ENCODE measurements around the gene TMEM40. TPM values are rescaled to one million over a fixed set of nuclear protein-coding genes. Genes with fewer than 3 reads are reported as not detected.
A peak's percentile ranks its signal among the peaks of the same experiment; 100 is the strongest.
"Not testable (repeated sequence)": the region's sequence is repeated elsewhere in the genome, so short reads cannot be mapped to it uniquely, and the experiment has no call there.

Gene TMEM40
- total and polyA plus RNA-seq, 9 of the 15 experiments (the other 6 are each of a cell fraction or from before 2014, with no cell fraction given) = 0.11 to 0.31 (median 0.14) TPM; not detected in 6

GRCh38 chr3:12775970-12776369 is 16.9 kb upstream of the TMEM40 start:
- WGBS (ENCODE audit: insufficient coverage, low coverage, missing lambda C conversion rate) = 9% methylated on average over 6 of the region's 6 CpGs
- DNase-seq (ENCODE audit: extremely low read depth in 1 of 4, low spot score in 3 of 4); H3K4me1 ChIP-seq (replicated peaks in 1 of 2; ENCODE audit: control insufficient read depth in 2 of 2, insufficient read depth in 2 of 2, low read length in 2 of 2); H3K4me2 ChIP-seq (ENCODE audit: insufficient read depth, low read length); POLR2A ChIA-PET; CTCF ChIA-PET (ENCODE audit: low intra/inter-chr PET ratio); H4K20me1 ChIP-seq (replicated peaks; ENCODE audit: control insufficient read depth, insufficient read depth, low read length); H3K9me3 ChIP-seq (replicated peaks; ENCODE audit: control insufficient read depth, insufficient read depth, low read depth, low read length); H3K79me2 ChIP-seq (ENCODE audit: control insufficient read depth, insufficient read depth, low read length); H3K9me1 ChIP-seq (ENCODE audit: control insufficient read depth, insufficient read depth, low read length); in situ Hi-C loops (cut with MboI); BruUV-seq (replicated peaks); H3K27ac ChIP-seq (ENCODE audit: extremely low read depth, low read depth, low read length); H3K4me3 ChIP-seq; H3K9ac ChIP-seq (ENCODE audit: insufficient read depth in 1 of 2, low read depth in 2 of 2, low read length in 2 of 2); FAIRE-seq; H3K36me3 ChIP-seq (ENCODE audit: control insufficient read depth, insufficient read depth, low read length); ATAC-seq; intact Hi-C loops (cut with micrococcal nuclease); H2AFZ ChIP-seq (ENCODE audit: low read depth, low read length): not testable (repeated sequence)
- peaks cover 9 to 20% of the 10 kb centered on the region in 2 experiments for H3K27me3 ChIP-seq (ENCODE audit: control insufficient read depth in 2 of 2, insufficient read depth in 2 of 2, low read length in 2 of 2)
- peak; percentile 81 for TF ChIP-seq ZFP36 (IDR thresholded peaks at IDR 0.05; ENCODE audit: low read depth, low read length, partially characterized antibody)
- peak; percentile 13 for TF ChIP-seq RBM25 (IDR thresholded peaks at IDR 0.05; ENCODE audit: low read depth, low read length, severe bottlenecking)
- peak in 1 of 2 experiments; percentile 48; a peak in 2 of 4 replicates for TF ChIP-seq TRIM24 (IDR thresholded peaks at IDR 0.05)

- ChIA-PET CTCF (ENCODE audit: low intra/inter-chr PET ratio) (no interaction called here), POLR2A (interaction anchor here (0.7 kb wide), 2 partner anchors 27 to 290 kb away, joined by 3 read pairs; no protein-coding TSS in a partner anchor)
- Histone ChIP-seq H3K79me2 (ENCODE audit: control insufficient read depth, insufficient read depth, low read length) (no peaks in the 10 kb centered on the region), H4K20me1 (replicated peaks; ENCODE audit: control insufficient read depth, insufficient read depth, low read length) (no peaks in the 10 kb centered on the region), H2AFZ (ENCODE audit: low read depth, low read length) (no peak overlapping the region), H3K27me3 (ENCODE audit: control insufficient read depth in 2 of 2, insufficient read depth in 2 of 2, low read length in 2 of 2) (peaks cover 9 to 21% of the 10 kb centered on the region in 2 experiments), H3K9me1 (ENCODE audit: control insufficient read depth, insufficient read depth, low read length) (no peaks in the 10 kb centered on the region), H3K9ac (ENCODE audit: insufficient read depth in 1 of 2, low read depth in 2 of 2, low read length in 2 of 2) (no peak overlapping the region), H3K27ac (ENCODE audit: extremely low read depth, low read depth, low read length) (no peak overlapping the region), H3K36me3 (ENCODE audit: control insufficient read depth, insufficient read depth, low read length) (no peaks in the 10 kb centered on the region), H3K4me1 (replicated peaks in 1 of 2; ENCODE audit: control insufficient read depth in 2 of 2, insufficient read depth in 2 of 2, low read length in 2 of 2) (peaks cover 0 to 3% of the 10 kb centered on the region in 2 experiments; a peak in 2 of 5 replicates), H3K9me3 (replicated peaks; ENCODE audit: control insufficient read depth, insufficient read depth, low read depth, low read length) (peaks cover 10% of the 10 kb centered on the region), H3K4me2 (ENCODE audit: insufficient read depth, low read length) (no peak overlapping the region), H3K4me3 (no peak overlapping the region)
- intact Hi-C loops (cut with micrococcal nuclease) (no loop called here), in situ Hi-C loops (cut with MboI) (no loop called here)
- FAIRE-seq (no peak), ATAC-seq (no peak), DNase-seq (ENCODE audit: extremely low read depth in 1 of 4, low spot score in 3 of 4) (no peak)
- BruUV-seq (replicated peaks) = no TSS peak
- 0% methylated on average over 1 of the region's 1 CpG for WGBS (ENCODE audit: insufficient coverage, low coverage, missing lambda C conversion rate)
- TF ChIP-seq TAF7 (tag; IDR thresholded peaks at IDR 0.05) (no peak), ZSCAN32 (CRISPR knock-in tag; IDR thresholded peaks at IDR 0.05) (no peak), SMAD3 (CRISPR knock-in tag; conservative IDR thresholded peaks at IDR 0.05) (no peak), RBM15 (IDR thresholded peaks at IDR 0.05; ENCODE audit: insufficient read depth, low read length) (no peak), CTCFL (IDR thresholded peaks at IDR 0.05; ENCODE audit: borderline replicate concordance, insufficient read depth, low read depth, low read length, poor library complexity, severe bottlenecking) (no peak), ZBTB9 (CRISPR knock-in tag; IDR thresholded peaks at IDR 0.05) (no peak), ZC3H8 (IDR thresholded peaks at IDR 0.05) (no peak), ZNF449 (CRISPR knock-in tag; IDR thresholded peaks at IDR 0.05) (no peak), PML (IDR thresholded peaks at IDR 0.05; ENCODE audit: low read length) (no peak)
Observed at GRCh38 chr3:12775226-12775625, 16.2 kb upstream of the TMEM40 start.
